OCI-LY1 (cell line): Measurements from ENCODE around the gene SCAF8.

ENCODE experiments used
- H2AFZ ChIP-seq: fragments of 200-600 bp; sonication (generic), shearing (Covaris generic); 2 replicates; pipeline ENCODE4 v1.6.0; 2014; ENCODE audit warnings: antibody characterized with exemption, mild to moderate bottlenecking, low read length
- H3F3A ChIP-seq: fragments of 200-600 bp; sonication (generic), shearing (Covaris generic); 2 replicates; pipeline ENCODE4 v1.6.0; 2014; ENCODE audit warnings: mild to moderate bottlenecking, antibody characterized with exemption, low read length, moderate library complexity; ENCODE audit not compliant: insufficient read depth
- H3K27ac ChIP-seq: fragments of 200-600 bp; sonication (generic); 2 replicates; pipeline ENCODE4 v1.5.1; 2014; ENCODE audit warnings: low read length, mixed run types, mild to moderate bottlenecking, low read depth; ENCODE audit not compliant: poor library complexity, severe bottlenecking
- H3K27me3 ChIP-seq: fragments of 200-600 bp; sonication (generic); 2 replicates; pipeline ENCODE4 v1.6.0; 2014; ENCODE audit warnings: antibody characterized with exemption, mild to moderate bottlenecking, low read length, moderate library complexity; ENCODE audit not compliant: insufficient read depth
- H3K36me3 ChIP-seq: fragments of 200-600 bp; sonication (generic); 2 replicates; pipeline ENCODE4 v1.6.1; 2014; ENCODE audit warnings: mild to moderate bottlenecking, antibody characterized with exemption, low read length, moderate library complexity, mixed read lengths; ENCODE audit not compliant: insufficient read depth
- H3K4me1 ChIP-seq: fragments of 200-600 bp; sonication (generic); 2 replicates; pipeline ENCODE4 v1.5.1; 2014; ENCODE audit warnings: mild to moderate bottlenecking, low read length, moderate library complexity; ENCODE audit not compliant: insufficient read depth, severe bottlenecking
- H3K4me2 ChIP-seq: fragments of 200-600 bp; sonication (generic), shearing (Covaris generic); 2 replicates; pipeline ENCODE4 v1.6.1; 2014; ENCODE audit warnings: low read length
- H3K4me3 ChIP-seq: fragments of 200-600 bp; sonication (generic); 2 replicates; pipeline ENCODE4 v1.5.1; 2014; ENCODE audit warnings: low read length, low read depth, mild to moderate bottlenecking, mixed read lengths; ENCODE audit not compliant: poor library complexity, severe bottlenecking
- H3K79me2 ChIP-seq: fragments of 200-600 bp; shearing (Covaris generic); 2 replicates; pipeline ENCODE4 v1.6.1; 2016; ENCODE audit warnings: mixed run types, low read length, mixed read lengths; ENCODE audit not compliant: insufficient read depth
- H3K9ac ChIP-seq: fragments of 200-600 bp; sonication (generic), shearing (Covaris generic); 2 replicates; pipeline ENCODE4 v1.6.1; 2014; ENCODE audit warnings: mild to moderate bottlenecking, low read length, mixed read lengths
- H3K9me2 ChIP-seq: fragments of 200-600 bp; sonication (generic), shearing (Covaris generic); 2 replicates; pipeline ENCODE4 v1.6.1; 2014; ENCODE audit warnings: low read depth, mild to moderate bottlenecking, low read length, mixed read lengths
- H3K9me3 ChIP-seq: fragments of 200-600 bp; shearing (Covaris generic); 2 replicates; pipeline ENCODE4 v1.6.1; 2014; ENCODE audit warnings: low read length, mixed read lengths
- H4K20me1 ChIP-seq: fragments of 200-600 bp; sonication (generic), shearing (Covaris generic); 2 replicates; pipeline ENCODE4 v1.6.0; 2016; ENCODE audit warnings: mild to moderate bottlenecking, low read length; ENCODE audit not compliant: insufficient read depth
- CTCF ChIP-seq: fragments of 200-600 bp; sonication (generic), shearing (Covaris generic); IDR thresholded peaks from 2 replicates; pipeline ENCODE4 v1.5.1; 2017; ENCODE audit warnings: mild to moderate bottlenecking, antibody characterized with exemption, low read length, moderate library complexity, mixed read lengths
- EZH2 ChIP-seq: fragments of 200-600 bp; sonication (generic), shearing (Covaris generic); IDR thresholded peaks from 2 replicates; pipeline ENCODE4 v1.8.0; 2017; ENCODE audit warnings: borderline replicate concordance, mixed run types, mild to moderate bottlenecking, antibody characterized with exemption, low read length, moderate library complexity, mixed read lengths

SCAF8 gene

DNA sequence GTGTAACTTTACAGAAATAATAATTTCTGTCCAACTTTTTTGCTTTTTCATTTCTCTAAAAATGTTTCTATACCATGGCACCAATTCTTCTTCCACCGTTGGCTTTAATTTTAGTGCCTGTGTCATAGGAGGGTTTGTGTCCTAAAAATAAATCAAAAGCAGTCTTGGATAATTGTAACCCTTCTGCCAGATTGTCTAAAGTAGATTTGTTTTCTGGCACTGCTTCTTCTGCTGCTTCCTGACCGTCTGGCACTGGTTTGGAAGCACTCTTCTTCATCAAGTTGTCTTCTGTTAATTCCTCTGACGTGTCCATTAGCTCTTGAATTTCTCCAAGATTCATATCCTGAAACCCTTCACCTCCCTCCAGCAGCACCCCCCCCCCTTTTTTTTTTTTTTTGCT, 33.1 kb downstream of the SCAF8 start:
- Histone ChIP-seq H3K4me3 (no peak overlapping the region), H3K9ac (no peak overlapping the region), H3K4me1 (peaks cover 13% of the 10 kb centered on the region), H4K20me1 (no peaks in the 10 kb centered on the region), H3K27ac (no peak overlapping the region), H3K27me3 (no peaks in the 10 kb centered on the region), H3K79me2 (peaks cover 100% of the 10 kb centered on the region), H3K9me3 (no peaks in the 10 kb centered on the region), H2AFZ (no peak overlapping the region), H3F3A (no peaks in the 10 kb centered on the region), H3K4me2 (no peak overlapping the region), H3K36me3 (peaks cover 9% of the 10 kb centered on the region; the same call in 1 of the 2 replicates), H3K9me2 (no peaks in the 10 kb centered on the region)
- TF ChIP-seq EZH2: no peak
- no peak for TF ChIP-seq CTCF

DNA sequence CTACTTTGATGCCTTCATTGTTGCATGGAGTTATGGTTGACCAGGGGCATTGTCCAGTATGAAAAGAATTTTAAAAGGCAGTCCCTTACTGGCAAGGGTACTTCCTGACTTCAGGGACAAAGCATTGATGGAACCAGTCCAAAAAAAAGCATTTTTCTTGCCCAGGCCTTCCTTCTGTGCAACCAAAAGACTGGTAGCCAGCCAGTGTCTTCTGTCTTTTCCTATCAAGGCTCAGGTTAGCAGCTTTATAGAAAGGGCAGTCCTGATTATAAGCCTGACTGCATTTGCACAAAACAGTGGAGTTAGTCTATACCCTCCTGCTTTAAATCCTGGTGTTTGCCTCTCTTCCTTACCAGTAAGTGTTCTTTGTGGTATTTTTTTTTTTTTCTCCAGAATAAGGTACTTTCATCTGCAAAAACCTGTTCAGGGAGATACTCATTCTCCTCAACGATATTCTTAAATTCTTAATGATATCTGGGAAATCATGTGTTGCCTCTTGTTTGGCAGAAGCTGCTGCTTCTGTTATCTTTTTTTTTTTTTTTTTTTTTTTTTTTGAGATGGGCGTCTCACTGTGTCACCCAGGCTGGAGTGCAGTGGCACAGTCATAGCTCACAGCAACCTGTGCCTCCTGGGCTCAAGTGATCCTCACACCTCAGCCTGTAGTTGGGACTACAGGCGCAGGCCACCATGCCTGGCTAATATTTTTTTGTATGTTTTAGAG, 33.9 kb downstream of the SCAF8 start:
- Histone ChIP-seq H3K4me3 (no peak overlapping the region), H3K9ac (no peak overlapping the region), H3K4me1 (peaks cover 13% of the 10 kb centered on the region), H3K9me3 (no peaks in the 10 kb centered on the region), H2AFZ (no peak overlapping the region), H3K27ac (no peak overlapping the region), H3K79me2 (peaks cover 100% of the 10 kb centered on the region), H3K36me3 (peaks cover 7% of the 10 kb centered on the region; the same call in 1 of the 2 replicates), H3K27me3 (no peaks in the 10 kb centered on the region), H3F3A (no peaks in the 10 kb centered on the region), H4K20me1 (no peaks in the 10 kb centered on the region), H3K9me2 (no peaks in the 10 kb centered on the region), H3K4me2 (no peak overlapping the region)
- TF ChIP-seq EZH2 (no peak), CTCF (no peak)

- no peaks in the 10 kb centered on the region for H4K20me1 ChIP-seq
Observed at GRCh38 chr6:154768280-154768679, 35.1 kb downstream of the SCAF8 start.

More at GRCh38 chr6:154768280-154768679, 35.1 kb downstream of the SCAF8 start:
- Histone ChIP-seq H3K4me2 (no peak overlapping the region), H3K36me3 (0 out of 2 replicates have a peak, but pooled peaks cover 10% of the 10 kb centered on the region), H3K9me2 (no peaks in the 10 kb centered on the region), H3K9ac (no peak overlapping the region), H3K27me3 (no peaks in the 10 kb centered on the region), H3F3A (no peaks in the 10 kb centered on the region), H2AFZ (no peak overlapping the region), H3K9me3 (no peaks in the 10 kb centered on the region), H3K4me1 (peaks cover 13% of the 10 kb centered on the region), H3K79me2 (peaks cover 99% of the 10 kb centered on the region), H3K4me3 (no peak overlapping the region), H3K27ac (no peak overlapping the region)
- TF ChIP-seq CTCF (no peak), EZH2 (no peak)
